NCI-H2196 (cell line): ENCODE data around the gene IFNAR2.

Experiments
- DNase-seq: peaks from one replicate; lab custom pipeline; 2025; ENCODE audit not compliant: unreplicated experiment; lab: John Stamatoyannopoulos, UW

Gene IFNAR2

DNA sequence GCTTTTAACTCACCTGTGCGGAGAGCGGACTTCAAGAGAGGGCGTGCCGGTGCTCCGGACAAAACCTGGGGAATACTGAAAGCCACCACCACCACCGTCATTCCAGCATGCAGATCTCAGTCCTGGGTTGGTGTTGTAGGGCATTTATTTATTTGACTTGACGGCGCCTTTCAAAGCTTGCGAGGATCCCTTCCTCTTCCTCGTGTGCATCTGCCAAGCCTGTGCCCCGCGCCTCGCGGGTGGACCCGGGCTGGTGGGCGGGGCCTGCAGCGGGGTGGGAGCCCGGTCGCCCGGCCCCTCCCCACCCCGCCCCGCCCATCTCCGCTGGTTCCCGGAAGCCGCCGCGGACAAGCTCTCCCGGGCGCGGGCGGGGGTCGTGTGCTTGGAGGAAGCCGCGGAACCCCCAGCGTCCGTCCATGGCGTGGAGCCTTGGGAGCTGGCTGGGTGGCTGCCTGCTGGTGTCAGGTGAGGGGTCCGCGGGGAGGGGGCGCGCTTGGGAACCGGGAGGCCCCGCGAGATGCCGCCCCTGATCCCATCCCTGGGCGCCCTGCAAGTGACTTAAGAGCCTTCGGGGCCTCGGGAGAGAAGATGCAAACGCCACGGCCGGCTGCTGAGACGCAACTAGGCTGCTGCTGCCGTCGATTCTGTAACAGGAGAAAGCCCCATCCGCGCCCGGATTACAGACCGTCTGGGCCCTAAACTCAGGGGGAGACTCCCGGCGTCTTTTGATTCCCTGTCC is 36.5 kb downstream of the IFNAR2 start, which contains the start of gene IL10RB:
Gene IL10RB, plus strand, starts transcription at position 318 of the 739 bp plus-strand sequence. Its CDS starts 99 bp downstream, at position 417.
- DNase-seq: peak; percentile 61

DNA sequence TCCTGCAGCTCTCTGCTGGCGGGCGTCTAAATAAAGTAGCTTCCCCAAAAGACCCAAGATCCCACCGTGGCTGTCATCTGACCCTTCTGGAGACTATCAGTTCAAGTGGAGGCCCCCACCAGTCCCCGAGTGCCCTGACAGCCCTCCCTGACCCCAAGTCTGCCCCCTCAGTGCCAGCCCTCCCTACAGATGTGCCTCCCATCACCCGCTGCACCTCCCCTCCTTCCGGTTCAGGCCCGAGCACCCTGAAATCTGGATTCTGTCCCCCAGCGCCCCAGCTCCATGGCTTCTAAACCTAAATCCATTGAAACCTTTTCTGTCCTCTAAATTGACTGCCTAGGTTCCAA is 37.0 kb downstream of the IFNAR2 start:
- DNase-seq: no peak

DNA sequence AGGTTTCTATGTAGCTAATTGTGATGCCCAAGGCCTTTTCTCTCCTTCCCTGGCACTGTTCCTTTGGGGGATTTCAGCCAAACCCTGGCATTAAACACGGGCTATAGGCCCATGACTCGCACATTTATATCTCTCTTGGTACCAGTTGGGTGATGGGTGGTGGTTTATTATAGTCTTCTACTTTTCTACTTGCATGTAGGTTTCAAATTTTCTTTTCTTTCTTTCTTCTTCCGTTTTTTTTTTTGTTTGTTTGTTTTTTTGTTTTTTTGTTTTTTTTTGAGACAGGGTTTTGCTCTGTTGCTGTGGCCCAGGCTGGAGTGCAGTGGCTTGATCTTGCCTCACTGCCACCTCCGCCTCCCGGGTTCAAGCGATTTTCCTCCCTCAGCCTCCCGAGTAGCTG is 37.5 kb downstream of the IFNAR2 start:
- DNase-seq: no peak

DNA sequence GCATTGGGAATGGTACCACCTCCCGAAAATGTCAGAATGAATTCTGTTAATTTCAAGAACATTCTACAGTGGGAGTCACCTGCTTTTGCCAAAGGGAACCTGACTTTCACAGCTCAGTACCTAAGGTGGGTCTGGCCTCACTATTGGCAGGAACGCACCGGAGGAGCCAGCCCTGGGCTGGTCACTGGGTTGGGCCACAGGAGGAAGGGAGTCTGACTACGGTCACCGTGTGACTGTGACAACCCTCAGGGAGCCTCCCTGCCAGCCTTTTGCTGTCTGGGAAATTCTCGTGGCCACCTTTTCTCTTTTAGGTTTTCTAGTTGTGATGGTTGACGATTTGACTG is 38.6 kb downstream of the IFNAR2 start:
- DNase-seq: no peak

DNA sequence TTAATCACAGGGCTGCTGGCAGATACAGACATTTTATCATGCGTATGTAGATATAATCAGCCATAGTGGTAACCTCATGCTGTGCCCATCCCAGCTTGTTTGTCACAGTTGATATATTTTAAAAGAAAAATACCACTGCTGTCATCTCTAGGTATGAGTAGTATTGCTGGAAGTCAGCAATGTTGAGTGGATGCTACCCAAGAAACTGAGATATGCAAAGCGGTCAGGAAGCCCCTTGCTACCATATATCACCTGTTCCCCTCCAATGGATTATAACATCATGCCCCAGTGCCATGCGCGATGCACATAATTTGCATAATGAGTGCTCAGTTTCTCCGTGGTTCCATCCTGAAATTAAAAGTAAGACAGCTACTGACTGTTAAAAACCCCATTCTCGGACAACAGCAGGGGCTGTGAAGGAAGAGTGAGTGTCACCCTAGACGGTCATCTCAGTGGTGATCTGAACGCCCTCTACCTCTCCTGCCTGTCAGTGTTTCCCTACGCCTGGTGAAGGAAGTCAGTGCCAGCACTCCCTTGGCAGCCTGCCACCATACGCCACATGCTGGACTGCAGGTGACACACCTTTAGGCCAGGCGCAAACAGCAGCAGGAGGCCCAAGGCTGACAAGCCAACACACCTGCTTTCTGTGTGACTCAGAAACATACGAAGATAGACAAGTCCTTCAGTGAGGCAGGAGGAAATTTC is 39.2 kb downstream of the IFNAR2 start:
- DNase-seq: peak; percentile 93

DNA sequence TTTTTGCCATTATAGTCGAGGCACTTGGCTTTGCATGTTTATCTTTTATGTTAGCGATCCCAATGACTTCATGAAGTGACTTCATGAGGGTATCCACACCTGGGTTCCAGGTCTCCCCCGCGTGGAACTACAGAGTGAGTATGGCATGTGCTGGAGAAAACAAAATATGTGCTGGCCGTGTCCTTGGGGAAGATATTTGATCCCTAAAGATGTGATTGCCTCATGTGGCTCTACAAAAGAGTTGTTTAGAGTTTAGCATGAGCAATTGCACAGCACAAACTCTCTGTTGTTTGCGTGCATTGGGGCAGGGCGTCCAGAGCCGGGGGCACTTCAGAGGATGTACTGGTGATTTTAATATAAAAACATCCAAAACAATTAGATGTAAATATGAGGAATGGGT is 41.2 kb downstream of the IFNAR2 start:
- no peak for DNase-seq

DNA sequence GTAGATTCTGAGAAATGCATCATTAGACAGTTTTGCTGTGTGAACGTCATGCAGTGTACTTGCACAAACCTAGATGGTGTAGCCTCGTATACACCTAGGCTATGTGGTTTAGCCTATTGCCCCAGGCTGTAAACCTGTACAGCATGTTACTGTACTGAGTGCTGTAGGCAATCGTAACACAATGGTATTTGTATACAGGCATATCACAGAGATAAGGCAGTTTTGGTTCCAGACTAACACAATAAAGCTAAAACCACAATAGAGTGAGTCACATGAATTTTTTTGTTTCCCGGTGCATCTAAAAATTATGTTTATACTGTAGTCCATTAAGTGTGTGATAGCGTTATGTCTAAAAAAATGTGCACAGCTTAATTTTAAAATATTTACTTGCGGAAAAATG is 43.3 kb downstream of the IFNAR2 start:
- no peak for DNase-seq

DNA sequence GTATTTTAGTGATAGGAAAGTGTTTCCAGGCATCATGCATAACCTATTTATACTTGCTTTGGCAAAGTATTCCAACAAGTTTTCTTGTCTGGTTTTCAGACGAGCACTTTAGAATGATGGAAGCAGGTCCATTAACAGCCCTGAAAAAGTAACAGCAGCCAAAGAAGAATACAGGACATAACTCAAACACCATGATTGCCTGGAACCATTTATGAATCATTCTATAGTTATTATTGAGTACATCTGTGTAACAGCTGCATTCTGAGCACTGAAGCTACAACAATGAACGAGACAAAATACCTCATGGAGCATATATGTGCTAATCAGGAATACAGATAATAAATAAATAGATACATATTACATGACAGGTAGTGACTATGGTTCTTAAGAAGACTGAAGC is 49.0 kb downstream of the IFNAR2 start:
- no peak for DNase-seq

DNA sequence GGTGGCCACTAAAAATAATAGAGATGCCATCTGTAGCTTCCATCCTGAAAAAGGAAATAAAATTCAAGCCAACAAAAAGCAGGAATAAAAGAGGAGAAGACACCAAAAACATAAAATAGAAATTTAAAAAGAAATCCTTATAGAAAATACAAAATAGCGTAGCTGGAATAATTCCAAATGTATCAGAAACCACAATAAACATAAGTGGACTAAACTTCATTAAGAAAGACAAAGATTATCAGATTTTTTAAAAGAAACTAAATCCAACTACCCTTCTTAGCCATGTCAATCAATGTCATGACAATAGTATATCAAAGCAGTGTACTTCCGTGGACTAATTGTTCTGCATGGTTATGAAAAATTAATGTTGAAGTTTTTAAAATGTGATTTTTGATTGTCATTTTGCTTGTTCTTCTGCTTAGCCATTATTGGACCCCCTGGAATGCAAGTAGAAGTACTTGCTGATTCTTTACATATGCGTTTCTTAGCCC is 49.6 kb downstream of the IFNAR2 start:
- DNase-seq: no peak
